ENCODE data around the gene MEIOSIN.

MEIOSIN gene

DNA sequence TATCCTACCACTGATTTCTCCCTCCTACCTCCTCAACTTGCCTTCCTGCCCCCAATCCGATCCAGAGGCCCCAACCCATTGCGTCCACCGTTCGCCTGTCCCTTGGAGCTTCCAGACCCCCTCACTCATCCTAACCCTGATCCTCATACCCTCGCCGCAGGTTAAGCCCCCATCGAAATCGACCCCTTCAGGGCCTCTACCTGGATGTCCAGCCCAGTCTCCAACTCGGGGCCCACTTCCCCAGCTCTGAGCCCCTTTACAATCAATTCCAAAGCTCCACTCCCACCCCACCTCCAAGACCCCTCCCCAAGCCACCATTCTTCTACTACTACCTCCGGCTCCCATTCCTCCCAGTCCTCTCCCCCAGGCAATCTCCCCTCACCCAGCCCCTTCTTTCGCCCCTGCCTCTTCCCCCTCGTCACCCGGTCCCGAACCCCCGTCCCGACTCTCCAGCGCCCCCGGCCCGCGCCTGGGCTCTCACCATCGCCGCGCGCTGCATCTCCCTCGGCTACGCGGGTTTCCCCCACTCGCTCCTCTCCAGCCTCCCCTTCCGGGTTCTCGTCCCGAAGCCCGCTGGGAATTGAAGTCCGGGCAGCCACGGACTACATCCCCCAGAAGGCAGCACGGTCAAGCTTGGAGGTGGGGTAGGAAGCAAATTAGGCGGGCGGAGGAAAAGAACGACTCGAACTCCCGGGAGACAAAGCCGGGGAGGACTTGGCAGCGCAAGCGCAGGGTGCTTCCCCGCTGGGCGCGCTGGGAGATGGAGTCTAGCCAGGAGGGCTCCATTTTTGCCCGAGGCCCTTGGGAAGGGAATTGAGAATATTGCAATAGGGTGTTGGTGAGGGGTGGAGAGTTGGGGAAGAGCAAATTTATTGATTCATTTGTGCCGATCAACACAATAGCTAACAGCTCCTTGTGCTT, 2.6 kb upstream of the MEIOSIN start, which contains the start of gene FBXO46:
FBXO46 (minus strand) TSS at position 529 of the 921 bp plus-strand sequence. CDS start 17,401 bp downstream, outside the sequence.
- Histone ChIP-seq H3K4me1 (ENCODE audit: control insufficient read depth, low read length) (peaks cover 15% of the 10 kb centered on the region), H3K4me2 (ENCODE audit: low read length) (peak within 1 kb of the TSS; percentile 91), H3K4me3 (ENCODE audit: low read length) (peak within 1 kb of the TSS; percentile 89), H3F3A (ENCODE audit: control insufficient read depth, insufficient read depth) (peaks cover 3% of the 10 kb centered on the region; the same call in 1 of the 2 replicates), H3K27ac (ENCODE audit: low read depth, low read length) (peak within 1 kb of the TSS; percentile 13; the same call in 1 of the 2 replicates), H3K36me3 (ENCODE audit: control insufficient read depth, low read length) (peaks cover 4% of the 10 kb centered on the region), H3K79me2 (ENCODE audit: control insufficient read depth, low read length) (peaks cover 51% of the 10 kb centered on the region), H3K9me3 (ENCODE audit: control insufficient read depth, insufficient read depth, low read length) (no peaks in the 10 kb centered on the region), H3K9me2 (replicated peaks; ENCODE audit: control insufficient read depth, low read length) (no peaks in the 10 kb centered on the region), H4K20me1 (ENCODE audit: control insufficient read depth, insufficient read depth, low read depth, low read length) (no peaks in the 10 kb centered on the region), H3K27me3 (ENCODE audit: control insufficient read depth, low read length) (no peaks in the 10 kb centered on the region)
- TF ChIP-seq CTCF (IDR thresholded peaks at IDR 0.05; ENCODE audit: low read depth, low read length, poor library complexity, severe bottlenecking) (peak; percentile 38), EZH2phosphoT487 (IDR thresholded peaks at IDR 0.05; ENCODE audit: borderline replicate concordance, low read length) (no peak)

DNA sequence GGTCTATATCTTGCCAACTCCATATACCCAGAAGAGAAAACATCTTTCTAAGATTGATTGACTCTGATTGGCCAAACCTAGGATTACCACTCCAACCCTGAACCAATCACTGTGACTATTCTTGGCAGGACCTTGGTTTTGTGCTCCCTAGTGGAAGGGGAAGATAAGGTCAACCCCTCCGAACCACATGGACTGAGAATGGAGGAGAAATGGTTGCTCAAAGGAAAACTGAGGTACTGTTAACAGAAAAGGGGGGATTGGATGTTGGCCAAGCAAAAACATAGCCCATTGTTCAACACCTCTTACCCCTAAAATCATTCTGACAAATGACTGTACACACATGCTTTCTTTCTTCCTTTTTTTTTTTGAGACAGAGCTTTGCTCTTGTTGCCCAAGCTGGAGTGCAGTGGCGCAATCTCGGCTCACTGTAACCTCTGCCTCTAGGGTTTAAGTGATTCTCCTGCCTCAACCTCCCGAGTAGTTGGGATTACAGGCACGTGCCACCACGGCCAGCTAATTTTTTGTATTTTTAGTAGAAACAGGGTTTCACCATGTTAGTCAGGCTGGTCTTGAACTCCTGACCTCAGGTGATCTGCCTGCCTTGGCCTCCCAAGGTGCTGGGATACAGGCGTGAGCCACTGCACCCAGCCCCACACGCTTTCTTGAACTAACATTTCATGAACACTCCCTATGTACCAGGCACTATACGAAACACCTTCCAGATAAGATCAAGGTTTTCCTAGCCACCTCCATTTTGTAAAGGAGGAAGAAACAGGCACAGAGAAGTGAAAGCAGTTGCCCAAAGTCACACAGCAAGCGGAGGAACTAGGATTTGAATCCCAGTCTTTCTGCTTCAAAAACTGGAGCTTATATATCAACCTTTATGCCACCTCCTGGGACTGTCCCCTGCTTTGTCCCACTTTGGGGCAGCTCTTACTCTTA, 6.5 kb downstream of the MEIOSIN start:
- H3K4me2 ChIP-seq (ENCODE audit: low read length): peak overlapping the region; percentile 10; the same call in 1 of the 2 replicates

GRCh38 chr19:45742969-45743368, 9.7 kb downstream of the MEIOSIN start:
- TF ChIP-seq EZH2phosphoT487 (IDR thresholded peaks at IDR 0.05; ENCODE audit: borderline replicate concordance, low read length) (no peak), CTCF (IDR thresholded peaks at IDR 0.05; ENCODE audit: low read depth, low read length, poor library complexity, severe bottlenecking) (no peak)
- Histone ChIP-seq H4K20me1 (ENCODE audit: control insufficient read depth, insufficient read depth, low read depth, low read length) (no peaks in the 10 kb centered on the region), H3K27ac (ENCODE audit: low read depth, low read length) (no peak overlapping the region), H3K9me3 (ENCODE audit: control insufficient read depth, insufficient read depth, low read length) (no peaks in the 10 kb centered on the region), H3K27me3 (ENCODE audit: control insufficient read depth, low read length) (peaks cover 15% of the 10 kb centered on the region), H3K4me1 (ENCODE audit: control insufficient read depth, low read length) (no peaks in the 10 kb centered on the region), H3F3A (ENCODE audit: control insufficient read depth, insufficient read depth) (no peaks in the 10 kb centered on the region), H3K4me2 (ENCODE audit: low read length) (no peak overlapping the region), H3K79me2 (ENCODE audit: control insufficient read depth, low read length) (no peaks in the 10 kb centered on the region), H3K4me3 (ENCODE audit: low read length) (no peak overlapping the region), H3K9me2 (replicated peaks; ENCODE audit: control insufficient read depth, low read length) (no peaks in the 10 kb centered on the region), H3K36me3 (ENCODE audit: control insufficient read depth, low read length) (no peaks in the 10 kb centered on the region)

More for the DNA sequence above, 6.5 kb downstream of the MEIOSIN start:
- no peaks in the 10 kb centered on the region for H3K9me2 ChIP-seq (replicated peaks; ENCODE audit: control insufficient read depth, low read length)
- H3K4me1 ChIP-seq (ENCODE audit: control insufficient read depth, low read length): no peaks in the 10 kb centered on the region
- no peak overlapping the region for H3K4me3 ChIP-seq (ENCODE audit: low read length)
- no peaks in the 10 kb centered on the region for H3F3A ChIP-seq (ENCODE audit: control insufficient read depth, insufficient read depth)
- H3K9me3 ChIP-seq (ENCODE audit: control insufficient read depth, insufficient read depth, low read length): no peaks in the 10 kb centered on the region
- H3K27ac ChIP-seq (ENCODE audit: low read depth, low read length): no peak overlapping the region
- peaks cover 5% of the 10 kb centered on the region; the same call in 1 of the 2 replicates for H3K27me3 ChIP-seq (ENCODE audit: control insufficient read depth, low read length)
- TF ChIP-seq CTCF (IDR thresholded peaks at IDR 0.05; ENCODE audit: low read depth, low read length, poor library complexity, severe bottlenecking): no peak
- no peak for TF ChIP-seq EZH2phosphoT487 (IDR thresholded peaks at IDR 0.05; ENCODE audit: borderline replicate concordance, low read length)
- no peaks in the 10 kb centered on the region for H4K20me1 ChIP-seq (ENCODE audit: control insufficient read depth, insufficient read depth, low read depth, low read length)
- no peaks in the 10 kb centered on the region for H3K79me2 ChIP-seq (ENCODE audit: control insufficient read depth, low read length)
- no peaks in the 10 kb centered on the region for H3K36me3 ChIP-seq (ENCODE audit: control insufficient read depth, low read length)
